GM19238 (cell line): Measurements from ENCODE around the gene OMD.

Experiments used
- DNase-seq: peaks from one replicate; pipeline ENCODE4 v3.0.0; 2011; ENCODE audit warnings: low spot score; ENCODE audit not compliant: insufficient read length

Gene OMD

DNA sequence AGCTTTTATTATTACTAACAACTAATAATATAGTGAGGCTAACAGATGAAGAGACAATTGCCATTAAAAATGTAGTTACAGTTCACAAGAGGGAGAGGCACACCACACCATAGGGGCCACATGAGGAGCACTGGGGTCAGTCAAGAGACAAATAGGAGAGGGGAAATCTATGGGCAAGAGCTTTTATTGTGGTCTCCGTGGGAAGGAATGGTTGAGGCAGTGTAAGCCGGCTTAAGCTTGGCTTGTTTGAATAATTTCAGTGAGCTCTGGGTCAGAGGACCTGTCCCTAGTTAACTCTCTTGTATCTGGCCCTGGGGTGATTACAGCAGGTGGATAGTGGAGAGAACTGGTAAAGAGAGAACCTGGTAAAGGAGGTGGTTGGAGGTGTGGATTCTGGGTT lies 55.2 kb downstream of the OMD start:
- DNase-seq = no peak
